DMS153 treated with DMSO at 0.1 percent for 48 hours (cell line): ENCODE results near the gene MTUS2.

Source experiments
- DNase-seq: peaks from one replicate; lab custom pipeline; 2025; ENCODE audit not compliant: unreplicated experiment; lab: John Stamatoyannopoulos, UW

MTUS2 gene

GRCh38 chr13:29103065-29103800 is 283.1 kb downstream of the MTUS2 start:
- DNase-seq, result no peak

GRCh38 chr13:29104461-29104860 is 284.3 kb downstream of the MTUS2 start:
- DNase-seq, result no peak

- no peak for DNase-seq
Observed at GRCh38 chr13:29105779-29106178, 285.6 kb downstream of the MTUS2 start.

GRCh38 chr13:29106651-29107050 is 286.5 kb downstream of the MTUS2 start:
- DNase-seq, result no peak

GRCh38 chr13:29108068-29108786 is 288.1 kb downstream of the MTUS2 start:
- DNase-seq, result no peak

GRCh38 chr13:29109987-29110386 is 289.8 kb downstream of the MTUS2 start:
- no peak for DNase-seq

- no peak for DNase-seq
Observed at GRCh38 chr13:29111446-29111845, 291.3 kb downstream of the MTUS2 start.

GRCh38 chr13:29115842-29116241 is 295.7 kb downstream of the MTUS2 start:
- DNase-seq, result no peak

- DNase-seq, result no peak
Observed at GRCh38 chr13:29117663-29118062, 297.5 kb downstream of the MTUS2 start.

GRCh38 chr13:29118471-29118870 is 298.3 kb downstream of the MTUS2 start:
- no peak for DNase-seq

- DNase-seq, result no peak
Observed at GRCh38 chr13:29125191-29125933, 305.2 kb downstream of the MTUS2 start.

- no peak for DNase-seq
Observed at GRCh38 chr13:29125934-29126424, 305.8 kb downstream of the MTUS2 start.

GRCh38 chr13:29129616-29130015 is 309.5 kb downstream of the MTUS2 start:
- DNase-seq, result no peak

GRCh38 chr13:29131159-29131558 is 311.0 kb downstream of the MTUS2 start:
- no peak for DNase-seq

GRCh38 chr13:29131881-29132668 is 311.9 kb downstream of the MTUS2 start:
- no peak for DNase-seq

- DNase-seq, result no peak
Observed at GRCh38 chr13:29136341-29136740, 316.2 kb downstream of the MTUS2 start.

GRCh38 chr13:29137016-29137415 is 316.9 kb downstream of the MTUS2 start:
- no peak for DNase-seq

- no peak for DNase-seq
Observed at GRCh38 chr13:29137995-29138394, 317.9 kb downstream of the MTUS2 start.

- no peak for DNase-seq
Observed at GRCh38 chr13:29140277-29140676, 320.1 kb downstream of the MTUS2 start.

- no peak for DNase-seq
Observed at GRCh38 chr13:29143847-29144246, 323.7 kb downstream of the MTUS2 start.

GRCh38 chr13:29154390-29154789 is 334.3 kb downstream of the MTUS2 start:
- no peak for DNase-seq
